ENCODE data around the gene RIMBP2. TPM values are rescaled to one million over a fixed set of nuclear protein-coding genes. Genes with fewer than 3 reads are reported as not detected.

RIMBP2 gene
- total RNA-seq, 1 experiment from 2014 or later = 2.1 TPM

- Histone ChIP-seq H3K4me3 (ENCODE audit: insufficient read depth, low read depth, low read length) (no peak overlapping the region), H3K27me3 (ENCODE audit: control insufficient read depth, insufficient read depth, low read length) (no peaks in the 10 kb centered on the region), H3K36me3 (replicated peaks; ENCODE audit: control insufficient read depth, insufficient read depth, low read length) (no peaks in the 10 kb centered on the region)
- no peak for DNase-seq
These were observed 219.5 kb downstream of the RIMBP2 start for GRCh38 chr12:130496516-130497120.

GRCh38 chr12:130495156-130495555 is 220.9 kb downstream of the RIMBP2 start:
- H3K27me3 ChIP-seq (ENCODE audit: control insufficient read depth, insufficient read depth, low read length) = no peaks in the 10 kb centered on the region
- DNase-seq = no peak

GRCh38 chr12:130494736-130495135 is 221.4 kb downstream of the RIMBP2 start:
- Histone ChIP-seq H3K4me3 (ENCODE audit: insufficient read depth, low read depth, low read length) (no peak overlapping the region), H3K36me3 (replicated peaks; ENCODE audit: control insufficient read depth, insufficient read depth, low read length) (no peaks in the 10 kb centered on the region), H3K27me3 (ENCODE audit: control insufficient read depth, insufficient read depth, low read length) (no peaks in the 10 kb centered on the region)
- no peak for DNase-seq

More at GRCh38 chr12:130495156-130495555, 220.9 kb downstream of the RIMBP2 start:
- no peaks in the 10 kb centered on the region for H3K36me3 ChIP-seq (replicated peaks; ENCODE audit: control insufficient read depth, insufficient read depth, low read length)
- no peak overlapping the region for H3K4me3 ChIP-seq (ENCODE audit: insufficient read depth, low read depth, low read length)

- Histone ChIP-seq H3K27me3 (ENCODE audit: control insufficient read depth, insufficient read depth, low read length) (no peaks in the 10 kb centered on the region), H3K36me3 (replicated peaks; ENCODE audit: control insufficient read depth, insufficient read depth, low read length) (no peaks in the 10 kb centered on the region), H3K4me3 (ENCODE audit: insufficient read depth, low read depth, low read length) (no peak overlapping the region)
- DNase-seq = no peak
These were observed 222.1 kb downstream of the RIMBP2 start for GRCh38 chr12:130493951-130494350.

GRCh38 chr12:130491421-130492357 is 224.4 kb downstream of the RIMBP2 start:
- Histone ChIP-seq H3K36me3 (replicated peaks; ENCODE audit: control insufficient read depth, insufficient read depth, low read length) (no peaks in the 10 kb centered on the region), H3K4me3 (ENCODE audit: insufficient read depth, low read depth, low read length) (no peak overlapping the region), H3K27me3 (ENCODE audit: control insufficient read depth, insufficient read depth, low read length) (no peaks in the 10 kb centered on the region)
- DNase-seq = no peak

- H3K4me3 ChIP-seq (ENCODE audit: insufficient read depth, low read depth, low read length) = no peak overlapping the region
- no peaks in the 10 kb centered on the region for H3K36me3 ChIP-seq (replicated peaks; ENCODE audit: control insufficient read depth, insufficient read depth, low read length)
- DNase-seq = no peak
- no peaks in the 10 kb centered on the region for H3K27me3 ChIP-seq (ENCODE audit: control insufficient read depth, insufficient read depth, low read length)
These were observed 225.4 kb downstream of the RIMBP2 start for GRCh38 chr12:130490674-130491073.

- Histone ChIP-seq H3K27me3 (ENCODE audit: control insufficient read depth, insufficient read depth, low read length) (no peaks in the 10 kb centered on the region), H3K4me3 (ENCODE audit: insufficient read depth, low read depth, low read length) (no peak overlapping the region), H3K36me3 (replicated peaks; ENCODE audit: control insufficient read depth, insufficient read depth, low read length) (no peaks in the 10 kb centered on the region)
- DNase-seq = no peak
These were observed 226.8 kb downstream of the RIMBP2 start for GRCh38 chr12:130489293-130489692.

- Histone ChIP-seq H3K4me3 (ENCODE audit: insufficient read depth, low read depth, low read length) (no peak overlapping the region), H3K36me3 (replicated peaks; ENCODE audit: control insufficient read depth, insufficient read depth, low read length) (no peaks in the 10 kb centered on the region), H3K27me3 (ENCODE audit: control insufficient read depth, insufficient read depth, low read length) (no peaks in the 10 kb centered on the region)
- DNase-seq = no peak
These were observed 227.8 kb downstream of the RIMBP2 start for GRCh38 chr12:130488358-130488710.

GRCh38 chr12:130487636-130488357 is 228.3 kb downstream of the RIMBP2 start:
- H3K4me3 ChIP-seq (ENCODE audit: insufficient read depth, low read depth, low read length) = no peak overlapping the region
- no peak for DNase-seq
- H3K36me3 ChIP-seq (replicated peaks; ENCODE audit: control insufficient read depth, insufficient read depth, low read length) = no peaks in the 10 kb centered on the region
- H3K27me3 ChIP-seq (ENCODE audit: control insufficient read depth, insufficient read depth, low read length) = no peaks in the 10 kb centered on the region

GRCh38 chr12:130486891-130487416 is 229.1 kb downstream of the RIMBP2 start:
- Histone ChIP-seq H3K36me3 (replicated peaks; ENCODE audit: control insufficient read depth, insufficient read depth, low read length) (no peaks in the 10 kb centered on the region), H3K27me3 (ENCODE audit: control insufficient read depth, insufficient read depth, low read length) (no peaks in the 10 kb centered on the region), H3K4me3 (ENCODE audit: insufficient read depth, low read depth, low read length) (no peak overlapping the region)
- no peak for DNase-seq

- Histone ChIP-seq H3K36me3 (replicated peaks; ENCODE audit: control insufficient read depth, insufficient read depth, low read length) (no peaks in the 10 kb centered on the region), H3K4me3 (ENCODE audit: insufficient read depth, low read depth, low read length) (no peak overlapping the region), H3K27me3 (ENCODE audit: control insufficient read depth, insufficient read depth, low read length) (no peaks in the 10 kb centered on the region)
- no peak for DNase-seq
These were observed 230.0 kb downstream of the RIMBP2 start for GRCh38 chr12:130486146-130486435.

GRCh38 chr12:130485291-130486145 is 230.6 kb downstream of the RIMBP2 start:
- no peaks in the 10 kb centered on the region for H3K36me3 ChIP-seq (replicated peaks; ENCODE audit: control insufficient read depth, insufficient read depth, low read length)
- no peaks in the 10 kb centered on the region for H3K27me3 ChIP-seq (ENCODE audit: control insufficient read depth, insufficient read depth, low read length)
- no peak overlapping the region for H3K4me3 ChIP-seq (ENCODE audit: insufficient read depth, low read depth, low read length)
- no peak for DNase-seq

- Histone ChIP-seq H3K36me3 (replicated peaks; ENCODE audit: control insufficient read depth, insufficient read depth, low read length) (no peaks in the 10 kb centered on the region), H3K27me3 (ENCODE audit: control insufficient read depth, insufficient read depth, low read length) (no peaks in the 10 kb centered on the region), H3K4me3 (ENCODE audit: insufficient read depth, low read depth, low read length) (no peak overlapping the region)
- DNase-seq = no peak
These were observed 231.9 kb downstream of the RIMBP2 start for GRCh38 chr12:130484221-130484620.

- Histone ChIP-seq H3K27me3 (ENCODE audit: control insufficient read depth, insufficient read depth, low read length) (no peaks in the 10 kb centered on the region), H3K4me3 (ENCODE audit: insufficient read depth, low read depth, low read length) (no peak overlapping the region), H3K36me3 (replicated peaks; ENCODE audit: control insufficient read depth, insufficient read depth, low read length) (no peaks in the 10 kb centered on the region)
- DNase-seq = no peak
These were observed 232.4 kb downstream of the RIMBP2 start for GRCh38 chr12:130483616-130484180.
